SK-N-SH (cell line): ENCODE results near the gene HECW1. TPM values are rescaled to one million over a fixed set of nuclear protein-coding genes. Genes with fewer than 3 reads are reported as not detected.
A peak's percentile ranks its signal among the peaks of the same experiment; 100 is the strongest.

Experiments used
- CTCF ChIA-PET: fragments of 300-600, 350-600 bp; formaldehyde crosslinking; extraction: SDS; loops from one replicate; lab custom pipeline; 2021; lab: Yijun Ruan, JAX
- POLR2A ChIA-PET: fragments of 350-600 bp; sonication (Branson Sonifier 250); formaldehyde crosslinking; extraction: SDS; loops from one replicate; lab custom pipeline; 2020; ENCODE audit warnings: antibody characterized with exemption, inconsistent platforms; lab: Yijun Ruan, JAX
- DNase-seq: peaks from one replicate; pipeline ENCODE4 v3.0.0; 2012
- H2AFZ ChIP-seq: fragments of 200-600 bp; sonication (generic); 2 replicates; pipeline ENCODE4 v1.8.1; 2016; ENCODE audit warnings: antibody characterized with exemption, mild to moderate bottlenecking, low read depth
- H3F3A ChIP-seq: fragments of 200-600 bp; sonication (generic); replicated peaks from 2 replicates; pipeline ENCODE3; 2016; ENCODE audit warnings: antibody characterized with exemption, mild to moderate bottlenecking; ENCODE audit not compliant: insufficient read depth
- H3K27ac ChIP-seq, 2 experiments: fragments of 200-500 bp in 1 of 2; fragments of 200-600 bp in 1 of 2; sonication (Bioruptor generic) in 1 of 2; sonication (generic), shearing (Covaris generic) in 1 of 2; 2 replicates each; pipeline versions ENCODE4 v1.5.1 to v1.6.1; 2014 to 2016; ENCODE audit warnings: low read depth in 2 of 2, inconsistent platforms in 1 of 2, low read length in 1 of 2, mild to moderate bottlenecking in 1 of 2, mixed read lengths in 1 of 2
- H3K27me3 ChIP-seq: fragments of 200-600 bp; sonication (generic), shearing (Covaris generic); 2 replicates; pipeline ENCODE4 v1.6.1; 2016; ENCODE audit warnings: mixed run types; ENCODE audit not compliant: insufficient read depth
- H3K36me3 ChIP-seq, 2 experiments: fragments of 200-500 bp in 1 of 2; fragments of 200-600 bp in 1 of 2; sonication (Bioruptor generic) in 1 of 2; sonication (generic) in 1 of 2; replicated peaks in 1 of 2; 2 replicates each; pipeline versions ENCODE3 to v1.5.1; 2014 to 2016; ENCODE audit warnings: low read length in 1 of 2, mild to moderate bottlenecking in 1 of 2; ENCODE audit not compliant: insufficient read depth in 2 of 2, control insufficient read depth in 1 of 2
- H3K4me1 ChIP-seq, 2 experiments: fragments of 200-500 bp in 1 of 2; fragments of 200-600 bp in 1 of 2; sonication (Bioruptor generic) in 1 of 2; sonication (generic), shearing (Covaris generic) in 1 of 2; 2 replicates each; pipeline versions ENCODE4 v1.5.1 to v1.6.1; 2014 to 2016; ENCODE audit warnings: low read depth in 1 of 2, low read length in 1 of 2, mixed run types in 1 of 2; ENCODE audit not compliant: insufficient read depth in 2 of 2, control insufficient read depth in 1 of 2
- H3K4me2 ChIP-seq: fragments of 200-600 bp; sonication (generic), shearing (Covaris generic); 2 replicates; pipeline ENCODE4 v1.6.1; 2017; ENCODE audit warnings: mixed run types
- H3K4me3 ChIP-seq, 2 experiments: fragments of 200-500 bp in 1 of 2; fragments of 200-600 bp in 1 of 2; sonication (Bioruptor generic) in 1 of 2; sonication (generic), shearing (Covaris generic) in 1 of 2; 2 replicates each; pipeline versions ENCODE4 v1.5.1 to v1.8.1; 2014 to 2016; ENCODE audit warnings: low read depth in 2 of 2, inconsistent platforms in 1 of 2, low read length in 1 of 2, mild to moderate bottlenecking in 1 of 2, mixed read lengths in 1 of 2, moderate library complexity in 1 of 2
- H3K79me2 ChIP-seq: fragments of 200-600 bp; sonication (generic); 2 replicates; pipeline ENCODE4 v1.8.1; 2017; ENCODE audit warnings: mild to moderate bottlenecking; ENCODE audit not compliant: insufficient read depth
- H3K9ac ChIP-seq: fragments of 200-600 bp; sonication (generic); 2 replicates; pipeline ENCODE4 v1.6.1; 2017; ENCODE audit warnings: mixed run types
- H3K9me2 ChIP-seq: fragments of 200-600 bp; sonication (generic); 2 replicates; pipeline ENCODE4 v1.6.1; 2017; ENCODE audit warnings: mixed run types
- H3K9me3 ChIP-seq: fragments of 200-600 bp; sonication (generic); 2 replicates; pipeline ENCODE4 v1.6.1; 2017; ENCODE audit warnings: mixed run types, mild to moderate bottlenecking, moderate library complexity
- H4K20me1 ChIP-seq: fragments of 200-600 bp; sonication (generic); 2 replicates; pipeline ENCODE4 v1.6.1; 2017; ENCODE audit warnings: mild to moderate bottlenecking, mixed run types; ENCODE audit not compliant: insufficient read depth
- CHD2 ChIP-seq: fragments of 150-350 bp; IDR thresholded peaks from 2 replicates; pipeline ENCODE4 v1.6.1; 2018; ENCODE audit warnings: low read length; ENCODE audit not compliant: partially characterized antibody
- MEF2A ChIP-seq: IDR thresholded peaks from 2 replicates; pipeline ENCODE4 v1.4.0; 2012; ENCODE audit warnings: low read depth, borderline replicate concordance
- MXI1 ChIP-seq: IDR thresholded peaks from 2 replicates; pipeline ENCODE4 v1.6.1; 2012; ENCODE audit warnings: mild to moderate bottlenecking, low read depth, low read length, improper control_type of control experiment
- PBX3 ChIP-seq: IDR thresholded peaks from 2 replicates; pipeline ENCODE4; 2012
- POLR2AphosphoS5 ChIP-seq: IDR thresholded peaks from 2 replicates; pipeline ENCODE4 v1.6.1; 2012; ENCODE audit warnings: low read depth, low read length
- REST ChIP-seq: IDR thresholded peaks from 2 replicates; pipeline ENCODE4 v1.6.1; 2012; ENCODE audit warnings: mild to moderate bottlenecking, low read depth, low read length, moderate library complexity
- RXRA ChIP-seq: IDR thresholded peaks from 2 replicates; pipeline ENCODE4 v1.4.0; 2012; ENCODE audit warnings: low read depth, mild to moderate bottlenecking, borderline replicate concordance
- SIN3A ChIP-seq: IDR thresholded peaks from 2 replicates; pipeline ENCODE4 v1.6.1; 2012; ENCODE audit warnings: low read depth, mild to moderate bottlenecking, low read length, moderate library complexity, borderline replicate concordance
- WGBS: methylation state at CpG from one replicate; pipeline ENCODE4 v1.1.6; 2017; ENCODE audit warnings: low lambda C conversion rate; 5-methylcytosine and 5-hydroxymethylcytosine counted together
- polyA plus RNA-seq, 3 experiments: library from polyadenylated mRNA; depleted of rRNA; stranded (reverse); fragments of >200 nt; gene quantifications; 2 replicates each; pipeline ENCODE4 v1.2.3, GENCODE V29; 2012

HECW1 gene
- polyA plus RNA-seq, 1 of the 3 experiments (the other 2 are of a cell fraction): not detected

- TF ChIP-seq PBX3 (no peak), POLR2AphosphoS5 (no peak)
Observed at GRCh38 chr7:43604251-43604650, 491.8 kb downstream of the HECW1 start (continued).

GRCh38 chr7:43609097-43609496 is 496.6 kb downstream of the HECW1 start:
- H3K9ac ChIP-seq: no peak overlapping the region
- H2AFZ ChIP-seq: no peak overlapping the region
- H3K4me1 ChIP-seq: peaks cover 6 to 22% of the 10 kb centered on the region in 2 experiments
- no peak for TF ChIP-seq CHD2
- TF ChIP-seq RXRA: no peak
- TF ChIP-seq MEF2A: no peak
- TF ChIP-seq POLR2AphosphoS5: 0 out of 2 replicates have a peak, but pooled peaks have one; percentile 4
- TF ChIP-seq REST: peak; percentile 84; the same call in 1 of the 2 replicates
- no peak for TF ChIP-seq MXI1
- no peak for TF ChIP-seq SIN3A
- TF ChIP-seq PBX3: no peak
- TF ChIP-seq, all 33 proteins: peak for 2
- no peak overlapping the region for H3K4me3 ChIP-seq
- H3K36me3 ChIP-seq: peaks cover 57 to 84% of the 10 kb centered on the region in 2 experiments
- H3K9me3 ChIP-seq: 0 out of 2 replicates have a peak, but pooled peaks cover 4% of the 10 kb centered on the region
- no peaks in the 10 kb centered on the region for H3K9me2 ChIP-seq
- H3K27me3 ChIP-seq: no peaks in the 10 kb centered on the region
- CTCF ChIA-PET: interaction anchor here (1.0 to 1.4 kb wide), 2 partner anchors 26 to 90 kb away, joined by 3 to 6 read pairs; partner anchors contain the start of gene STK17A
- 98% methylated on average over 2 of the region's 2 CpGs for WGBS
- H3K79me2 ChIP-seq: peaks cover 97% of the 10 kb centered on the region
- H3K4me2 ChIP-seq: no peak overlapping the region
- POLR2A ChIA-PET: no interaction called here
- no peak overlapping the region; a peak in 1 of 4 replicates for H3K27ac ChIP-seq
- no peak for DNase-seq
- peaks cover 90% of the 10 kb centered on the region for H4K20me1 ChIP-seq
- peaks cover 50% of the 10 kb centered on the region for H3F3A ChIP-seq
